Measurements from ENCODE around the gene KRT13. TPM values are rescaled to one million over a fixed set of nuclear protein-coding genes. Genes with fewer than 3 reads are reported as not detected.

KRT13 gene
- total RNA-seq, 3 donors from 2014 or later = 1.6 TPM; not detected in 2

- Histone ChIP-seq H3K9me3 (no peaks in the 10 kb centered on the region), H3K27me3 (no peaks in the 10 kb centered on the region), H3K27ac (peak overlapping the region; percentile 31 to 32), H3K36me3 (no peaks in the 10 kb centered on the region), H3K4me3 (no peak overlapping the region), H3K4me1 (no peaks in the 10 kb centered on the region)
- TF ChIP-seq POLR2AphosphoS5 (IDR thresholded peaks at IDR 0.05) (peak in 2 of 3 donors; percentile 21 to 36), POLR2A (IDR thresholded peaks at IDR 0.05) (no peak), CTCF (IDR thresholded peaks at IDR 0.05) (no peak)
- intact Hi-C loops (cut with DNase I; ENCODE audit: low total_unique reads) = no loop called here
- DNase-seq (ENCODE audit: low spot score in 2 of 2) = no peak
Measured at GRCh38 chr17:41492351-41492750, 13.1 kb downstream of the KRT13 start.

- Histone ChIP-seq H3K27me3 (no peaks in the 10 kb centered on the region), H3K27ac (no peak overlapping the region), H3K4me3 (no peak overlapping the region), H3K9me3 (no peaks in the 10 kb centered on the region), H3K4me1 (no peaks in the 10 kb centered on the region), H3K36me3 (no peaks in the 10 kb centered on the region)
- TF ChIP-seq CTCF (IDR thresholded peaks at IDR 0.05) (no peak), POLR2A (IDR thresholded peaks at IDR 0.05) (no peak), POLR2AphosphoS5 (IDR thresholded peaks at IDR 0.05) (no peak)
- intact Hi-C loops (cut with DNase I; ENCODE audit: low total_unique reads) = no loop called here
- no peak for DNase-seq (ENCODE audit: low spot score in 2 of 2)
Measured at GRCh38 chr17:41491476-41491875, 13.9 kb downstream of the KRT13 start.

GRCh38 chr17:41490000-41490990 lies 15.1 kb downstream of the KRT13 start:
- intact Hi-C loops (cut with DNase I; ENCODE audit: low total_unique reads) = no loop called here
- Histone ChIP-seq H3K36me3 (no peaks in the 10 kb centered on the region), H3K9me3 (no peaks in the 10 kb centered on the region), H3K4me3 (no peak overlapping the region), H3K27ac (no peak overlapping the region), H3K4me1 (no peaks in the 10 kb centered on the region), H3K27me3 (no peaks in the 10 kb centered on the region)
- no peak for DNase-seq (ENCODE audit: low spot score in 2 of 2)
- no peak for TF ChIP-seq POLR2A (IDR thresholded peaks at IDR 0.05)
- TF ChIP-seq CTCF (IDR thresholded peaks at IDR 0.05) = no peak
- TF ChIP-seq POLR2AphosphoS5 (IDR thresholded peaks at IDR 0.05) = no peak

GRCh38 chr17:41489531-41489930 lies 15.9 kb downstream of the KRT13 start, which contains the start of gene KRT36:
TSS of gene KRT36 (minus strand) at chr17:41489910. CDS start at chr17:41489864, 46 bp downstream.
- Histone ChIP-seq H3K27me3 (no peaks in the 10 kb centered on the region), H3K9me3 (no peaks in the 10 kb centered on the region), H3K36me3 (no peaks in the 10 kb centered on the region), H3K27ac (no peak within 1 kb of the TSS), H3K4me1 (no peaks in the 10 kb centered on the region), H3K4me3 (no peak within 1 kb of the TSS)
- TF ChIP-seq POLR2AphosphoS5 (IDR thresholded peaks at IDR 0.05) = no peak
- intact Hi-C loops (cut with DNase I; ENCODE audit: low total_unique reads) = no loop called here
- DNase-seq (ENCODE audit: low spot score in 2 of 2) = no peak

GRCh38 chr17:41486809-41487530 lies 18.4 kb downstream of the KRT13 start:
- no peaks in the 10 kb centered on the region for H3K36me3 ChIP-seq
- H3K4me1 ChIP-seq = no peaks in the 10 kb centered on the region
- DNase-seq (ENCODE audit: low spot score in 2 of 2) = no peak
- no peak overlapping the region for H3K4me3 ChIP-seq
- TF ChIP-seq POLR2A (IDR thresholded peaks at IDR 0.05) (no peak), CTCF (IDR thresholded peaks at IDR 0.05) (no peak), POLR2AphosphoS5 (IDR thresholded peaks at IDR 0.05) (no peak)
- no peaks in the 10 kb centered on the region for H3K9me3 ChIP-seq
- no peak overlapping the region for H3K27ac ChIP-seq
- no peaks in the 10 kb centered on the region for H3K27me3 ChIP-seq
- intact Hi-C loops (cut with DNase I; ENCODE audit: low total_unique reads) = no loop called here

Data from breast epithelium (tissue), 4 donors.